ENCODE measurements around the gene C14orf93.
"Not testable (repeated sequence)": the region's sequence is repeated elsewhere in the genome, so short reads cannot be mapped to it uniquely, and the experiment has no call there.

C14orf93 gene

DNA sequence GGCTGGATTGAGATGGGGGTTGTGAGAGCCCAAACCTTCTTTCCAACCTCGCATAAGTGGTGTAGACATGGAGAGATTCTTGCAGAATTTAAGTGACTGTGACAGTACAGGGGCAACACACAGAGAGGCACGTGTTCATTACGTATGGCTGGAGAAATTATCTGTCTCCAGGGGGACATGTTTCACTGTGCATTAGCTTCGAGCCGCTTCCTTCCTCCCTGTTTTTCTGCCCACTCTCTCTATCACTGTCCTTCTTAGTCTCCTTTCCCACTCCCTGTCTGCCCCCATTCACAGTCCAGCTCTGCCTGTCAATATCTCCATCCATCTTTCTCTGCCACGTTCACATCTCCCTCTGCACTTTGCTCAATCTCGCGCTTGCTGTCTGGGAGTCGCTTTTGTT lies 11.5 kb upstream of the C14orf93 start:
- DNase-seq (ENCODE audit: low read depth, low spot score): no peak

DNA sequence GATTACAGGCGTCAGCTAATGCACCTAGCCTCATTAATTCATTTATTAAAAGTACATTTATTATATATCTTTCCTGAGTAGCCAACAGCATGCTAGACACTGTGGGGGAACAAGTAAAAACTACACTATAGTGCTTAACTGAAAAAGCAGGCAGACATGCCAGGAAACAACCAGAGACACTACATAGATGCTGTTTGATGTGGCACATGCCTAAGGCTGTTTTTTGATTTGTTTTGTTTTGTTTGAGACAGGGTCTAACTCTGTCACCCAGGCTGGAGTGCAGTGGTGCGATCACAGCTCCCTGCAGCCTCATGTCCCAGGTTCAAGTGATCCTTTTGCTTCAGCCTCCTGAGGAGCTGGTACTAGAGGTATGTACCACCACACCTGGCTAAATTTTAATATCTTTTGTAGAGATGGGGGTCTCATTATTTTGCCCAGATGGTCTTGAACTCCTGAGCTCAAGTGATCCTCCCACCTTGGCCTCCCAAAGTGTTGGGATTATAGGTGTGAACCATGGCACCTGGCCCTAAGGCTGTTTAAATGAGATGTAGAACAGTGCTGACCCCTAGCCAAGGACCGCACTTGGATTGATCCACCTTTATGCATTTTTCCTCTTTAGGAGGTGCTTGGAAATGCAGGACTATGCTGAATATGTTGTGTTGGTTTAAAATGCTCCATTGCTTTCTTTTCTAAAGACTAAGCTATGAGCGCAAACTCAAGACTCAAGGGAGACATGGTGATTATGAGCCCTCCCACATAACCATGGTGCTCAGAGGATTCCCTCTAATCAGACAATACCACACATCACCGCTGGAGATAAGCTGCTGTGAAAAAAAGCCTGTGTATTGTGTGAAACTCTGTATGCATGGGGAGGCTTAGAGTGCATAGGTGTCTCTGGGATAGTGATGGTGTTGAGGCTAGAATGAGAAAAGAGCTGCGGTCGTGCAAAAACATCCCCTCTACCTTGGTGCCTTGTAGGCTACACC lies 10.5 kb upstream of the C14orf93 start:
- DNase-seq (ENCODE audit: low read depth, low spot score): no peak

DNA sequence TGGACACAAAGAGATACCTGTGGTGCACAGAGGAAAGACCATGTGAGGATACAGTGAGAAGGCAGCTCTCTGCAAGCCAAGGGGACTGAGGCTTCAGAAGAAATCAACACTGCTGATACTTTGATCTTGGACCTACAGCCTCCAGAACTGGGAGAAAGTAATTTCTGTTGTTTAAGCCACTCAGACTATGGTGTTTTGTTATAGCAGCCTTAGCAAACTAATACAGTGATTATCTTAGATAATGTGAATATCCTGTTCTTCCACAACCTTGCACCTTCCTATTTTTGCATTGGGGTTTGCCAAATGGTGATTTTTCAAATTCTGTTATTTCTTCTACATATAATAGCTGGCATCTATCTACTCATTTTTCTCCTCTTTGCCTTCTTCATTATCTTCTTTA lies 8.2 kb upstream of the C14orf93 start:
- no peak for DNase-seq (ENCODE audit: low read depth, low spot score)

GRCh38 chr14:23017091-23017490 lies 7.1 kb upstream of the C14orf93 start:
- no peak for DNase-seq (ENCODE audit: low read depth, low spot score)

DNA sequence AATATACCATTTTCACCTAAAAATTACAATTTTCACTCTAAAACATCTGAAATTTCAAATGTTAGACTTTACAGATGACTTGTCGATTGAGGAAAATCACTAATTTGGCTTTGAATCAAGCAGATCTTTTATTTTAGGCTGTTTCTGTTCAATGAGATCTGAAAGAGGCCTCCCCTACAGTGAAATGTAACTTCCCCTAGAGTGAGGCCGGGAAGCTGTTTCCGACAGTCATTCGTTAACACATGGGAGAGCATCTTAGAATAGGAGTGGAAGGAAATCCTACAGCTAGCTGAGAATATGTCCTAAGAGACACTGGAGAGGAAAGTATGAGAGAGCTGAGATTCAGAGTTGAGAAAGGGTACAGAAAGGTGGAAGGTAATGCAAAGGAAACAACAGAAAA lies 5.7 kb upstream of the C14orf93 start:
- no peak for DNase-seq (ENCODE audit: low read depth, low spot score)

DNA sequence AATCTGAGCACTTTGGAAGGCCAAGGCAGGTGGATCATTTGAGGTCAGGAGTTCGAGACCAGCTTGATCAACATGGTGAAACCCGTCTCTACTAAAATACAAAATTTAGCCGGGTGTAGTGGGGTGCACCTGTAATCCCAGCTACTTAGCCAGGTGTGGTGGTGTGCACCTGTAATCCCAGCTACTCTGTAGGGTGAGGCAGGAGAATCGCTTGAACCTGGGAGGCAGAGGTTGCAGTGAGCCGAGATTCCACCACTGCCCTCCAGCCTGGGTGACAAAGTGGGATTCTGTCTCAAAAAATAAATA lies 3.8 kb upstream of the C14orf93 start:
- not testable (repeated sequence) for DNase-seq (ENCODE audit: low read depth, low spot score)

DNA sequence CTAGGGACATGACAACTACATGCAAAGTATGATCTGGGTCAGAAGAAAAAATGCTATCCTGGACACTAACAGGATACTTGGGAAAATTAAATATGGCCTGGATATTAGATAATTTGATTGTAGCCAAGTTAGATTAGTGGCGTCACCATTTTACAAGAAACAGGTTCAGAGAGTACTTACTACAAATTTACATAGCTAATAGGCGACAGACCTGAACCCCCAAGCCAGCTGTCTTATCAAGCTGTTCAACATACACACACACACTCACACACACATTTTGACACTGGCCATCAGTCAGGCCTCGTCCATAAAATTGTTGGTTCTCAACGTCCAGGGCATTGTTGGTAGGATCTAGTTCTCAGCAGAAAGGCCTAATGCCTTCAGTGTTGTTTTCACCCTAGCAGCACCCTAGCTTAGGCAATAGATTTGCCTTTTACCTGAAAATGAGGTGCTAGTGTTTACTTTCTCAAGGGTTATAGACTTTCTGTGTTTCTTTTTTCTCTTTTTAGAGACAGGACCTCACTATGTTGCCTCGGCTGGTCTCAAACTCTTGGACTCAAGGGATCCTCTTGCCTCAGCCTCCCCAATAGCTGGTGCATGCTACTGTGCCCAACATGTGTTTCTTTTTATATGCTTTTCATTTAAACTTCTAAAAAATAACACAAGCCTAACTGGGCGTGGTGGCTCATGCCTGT lies 3.3 kb upstream of the C14orf93 start:
- no peak for DNase-seq (ENCODE audit: low read depth, low spot score)

DNA sequence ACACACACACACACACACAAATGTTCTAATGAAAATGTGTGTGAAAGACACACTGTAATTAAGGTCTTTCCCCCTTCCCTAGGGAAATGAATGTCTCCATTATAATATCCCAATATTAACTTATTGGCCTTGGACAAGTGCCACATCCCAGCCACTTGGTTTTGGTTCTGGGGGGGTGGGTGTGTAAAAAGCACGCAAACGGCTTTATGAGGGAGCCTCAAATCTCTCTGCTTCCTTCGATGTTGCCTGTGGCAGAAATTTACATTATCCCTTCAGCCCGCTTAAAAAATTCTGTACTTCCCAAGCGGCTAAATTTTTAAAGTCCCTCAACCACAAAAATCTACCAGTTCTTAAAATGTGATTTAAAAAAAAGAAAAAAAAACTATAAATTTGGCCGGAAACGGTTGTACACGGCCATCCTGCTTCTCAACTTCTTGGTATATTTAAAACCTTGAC lies 432 bp downstream of the C14orf93 start:
- no peak for DNase-seq (ENCODE audit: low read depth, low spot score)

- no peak for DNase-seq (ENCODE audit: low read depth, low spot score)
Measured at GRCh38 chr14:23008831-23009230, 1.1 kb downstream of the C14orf93 start.

GRCh38 chr14:23006544-23007419 lies 3.2 kb downstream of the C14orf93 start:
- peak; percentile 93 for DNase-seq (ENCODE audit: low read depth, low spot score)

DNA sequence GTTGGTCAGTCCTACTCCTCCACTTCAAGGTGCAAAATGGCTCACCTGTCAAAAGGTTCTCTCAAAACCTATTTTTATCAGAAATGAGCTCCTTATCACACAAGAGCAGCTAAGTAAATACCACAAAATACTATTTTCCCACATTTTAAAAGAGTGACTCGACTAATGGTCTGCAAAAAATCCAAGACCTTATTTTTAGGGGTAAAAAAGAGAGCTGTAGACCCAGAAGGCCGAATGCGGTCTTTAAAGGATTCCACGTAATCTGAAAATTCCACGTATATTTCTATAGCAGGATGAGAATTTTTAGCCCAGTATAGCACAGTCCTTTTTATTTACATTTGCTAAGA lies 3.8 kb downstream of the C14orf93 start:
- no peak for DNase-seq (ENCODE audit: low read depth, low spot score)

DNA sequence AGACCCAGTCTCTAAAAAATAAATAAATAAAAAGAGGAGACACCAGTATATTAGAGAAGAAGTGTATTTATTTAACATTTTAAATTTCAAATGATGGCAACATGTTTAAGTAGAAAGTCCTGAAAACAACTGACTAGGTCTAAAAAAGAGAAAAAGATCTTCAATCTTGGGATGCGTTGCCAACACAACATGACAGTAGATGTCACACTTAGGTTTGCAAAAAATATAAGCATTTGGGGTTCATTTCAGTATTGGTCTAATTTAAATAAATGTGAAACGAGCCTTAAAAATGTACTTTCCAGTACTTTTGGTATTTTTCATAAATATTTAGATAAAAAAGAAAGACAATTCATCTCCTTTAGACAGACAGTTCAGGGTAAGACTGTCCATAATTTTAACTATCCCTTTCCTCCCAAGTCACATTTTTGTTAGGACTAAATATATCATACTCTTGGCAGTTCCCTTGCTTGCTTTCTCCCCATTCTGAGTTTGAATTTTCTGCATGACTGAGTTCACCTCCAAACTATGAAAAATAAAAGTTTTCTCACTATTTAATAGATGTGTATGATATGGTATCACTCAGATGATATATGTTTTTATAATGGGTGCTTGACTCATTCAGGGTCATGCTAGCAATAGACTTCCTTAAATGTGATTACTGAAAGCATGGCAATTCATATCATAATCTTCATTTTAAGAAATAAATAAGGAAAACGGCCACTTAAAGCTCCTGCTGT lies 4.3 kb downstream of the C14orf93 start:
- no peak for DNase-seq (ENCODE audit: low read depth, low spot score)

- DNase-seq (ENCODE audit: low read depth, low spot score): not testable (repeated sequence)
Measured at GRCh38 chr14:23004274-23004673, 5.7 kb downstream of the C14orf93 start.

DNA sequence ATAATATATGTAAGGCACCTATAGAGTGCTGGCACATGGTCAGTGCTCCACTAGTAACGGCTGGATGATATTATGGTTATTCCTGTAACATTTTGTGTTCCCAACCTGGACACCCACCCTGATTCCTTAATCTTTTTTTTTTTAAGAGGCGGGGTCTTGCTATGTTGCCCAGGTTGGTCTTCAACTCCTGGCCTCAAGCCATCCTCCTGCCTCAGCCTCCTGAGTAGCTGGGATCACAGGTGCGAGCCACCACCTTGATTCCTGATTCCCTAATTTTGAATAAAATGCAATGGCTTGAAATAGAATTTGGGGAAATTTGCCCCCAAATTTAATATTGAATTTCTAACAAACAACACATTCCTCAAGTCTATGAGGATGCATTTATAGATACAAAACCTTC lies 7.4 kb downstream of the C14orf93 start:
- no peak for DNase-seq (ENCODE audit: low read depth, low spot score)

DNA sequence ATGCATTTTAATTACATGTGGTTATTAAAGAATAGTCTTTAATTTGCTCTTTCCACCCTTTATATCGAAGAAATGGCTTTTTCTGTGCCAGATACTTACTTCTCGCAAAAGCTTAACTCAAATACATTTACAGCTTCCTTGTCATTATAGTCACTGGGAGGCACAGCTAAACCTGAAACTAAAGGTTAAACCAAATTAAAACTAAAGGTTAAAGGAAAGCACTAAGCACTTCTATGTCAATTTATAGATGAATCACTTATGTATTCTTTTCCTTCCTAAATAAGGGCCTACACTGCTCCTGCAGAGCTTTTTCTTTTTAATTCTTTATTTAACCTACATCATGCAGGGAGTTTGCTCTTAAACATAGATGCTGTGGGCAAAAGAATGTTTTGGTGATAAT lies 9.1 kb downstream of the C14orf93 start:
- no peak for DNase-seq (ENCODE audit: low read depth, low spot score)

DNA sequence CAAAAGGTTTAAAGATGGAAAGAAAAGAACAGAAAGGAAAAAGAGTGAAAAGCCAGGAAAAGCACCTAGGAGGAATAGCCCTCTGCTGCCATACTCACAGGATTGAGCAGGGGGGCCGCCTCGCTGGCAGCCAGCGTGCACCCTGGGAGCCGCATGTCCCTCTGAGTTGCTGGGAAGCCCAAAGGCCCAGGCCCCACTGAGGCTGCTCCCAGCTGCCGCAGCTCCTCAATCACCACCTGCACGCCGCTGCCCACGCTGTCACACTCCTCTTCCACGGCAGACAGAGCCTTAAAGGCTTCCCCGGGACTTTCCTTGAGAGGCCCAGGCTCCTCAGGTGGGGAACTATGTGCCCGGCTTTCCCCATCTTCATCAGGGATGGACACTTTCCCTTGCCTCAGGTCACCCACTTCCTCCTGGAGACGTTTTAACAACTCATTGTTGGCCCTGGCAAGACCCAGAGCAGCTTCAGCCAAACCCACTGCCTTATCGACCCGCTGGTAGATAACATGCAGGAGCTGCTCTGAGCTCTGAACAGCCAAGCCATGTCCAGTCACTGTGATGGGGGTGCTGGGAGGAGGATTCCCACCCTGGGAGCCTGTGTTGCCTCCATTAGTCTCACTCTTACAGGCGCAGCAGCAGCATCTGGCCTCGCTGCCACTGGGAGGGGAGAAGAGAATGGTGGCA lies 11.5 kb downstream of the C14orf93 start:
- no peak for DNase-seq (ENCODE audit: low read depth, low spot score)

DNA sequence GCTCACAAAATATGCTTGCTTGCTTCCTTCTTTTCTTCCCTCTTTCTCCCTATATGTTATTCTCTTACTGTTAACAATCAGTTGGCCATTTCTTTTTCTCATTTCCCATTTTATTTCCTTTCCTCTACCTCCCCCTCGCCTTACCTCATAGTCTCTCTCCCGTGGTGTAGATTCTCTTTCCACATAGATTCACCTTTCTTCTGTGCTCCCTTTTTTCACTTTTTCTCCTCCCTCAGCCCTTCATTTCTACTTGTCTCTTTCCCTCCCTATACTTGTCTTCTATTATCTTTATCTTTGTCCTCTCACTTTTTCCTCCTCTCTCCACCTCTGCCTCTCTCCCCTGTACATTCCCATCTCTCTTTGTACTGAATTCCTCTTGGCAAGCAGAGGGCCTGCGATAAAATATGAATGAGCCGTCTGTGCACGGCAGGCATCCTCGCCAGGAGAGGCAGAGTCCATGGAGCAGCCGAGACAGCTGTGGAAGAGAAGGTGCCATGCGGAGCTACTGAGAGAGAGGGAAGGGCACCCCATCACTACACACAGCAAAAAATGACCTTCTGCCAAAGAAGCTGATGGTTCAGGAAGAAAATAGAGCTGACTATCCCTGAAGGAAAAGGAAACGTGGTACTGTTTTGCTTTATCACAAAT lies 12.1 kb downstream of the C14orf93 start:
- no peak for DNase-seq (ENCODE audit: low read depth, low spot score)

DNA sequence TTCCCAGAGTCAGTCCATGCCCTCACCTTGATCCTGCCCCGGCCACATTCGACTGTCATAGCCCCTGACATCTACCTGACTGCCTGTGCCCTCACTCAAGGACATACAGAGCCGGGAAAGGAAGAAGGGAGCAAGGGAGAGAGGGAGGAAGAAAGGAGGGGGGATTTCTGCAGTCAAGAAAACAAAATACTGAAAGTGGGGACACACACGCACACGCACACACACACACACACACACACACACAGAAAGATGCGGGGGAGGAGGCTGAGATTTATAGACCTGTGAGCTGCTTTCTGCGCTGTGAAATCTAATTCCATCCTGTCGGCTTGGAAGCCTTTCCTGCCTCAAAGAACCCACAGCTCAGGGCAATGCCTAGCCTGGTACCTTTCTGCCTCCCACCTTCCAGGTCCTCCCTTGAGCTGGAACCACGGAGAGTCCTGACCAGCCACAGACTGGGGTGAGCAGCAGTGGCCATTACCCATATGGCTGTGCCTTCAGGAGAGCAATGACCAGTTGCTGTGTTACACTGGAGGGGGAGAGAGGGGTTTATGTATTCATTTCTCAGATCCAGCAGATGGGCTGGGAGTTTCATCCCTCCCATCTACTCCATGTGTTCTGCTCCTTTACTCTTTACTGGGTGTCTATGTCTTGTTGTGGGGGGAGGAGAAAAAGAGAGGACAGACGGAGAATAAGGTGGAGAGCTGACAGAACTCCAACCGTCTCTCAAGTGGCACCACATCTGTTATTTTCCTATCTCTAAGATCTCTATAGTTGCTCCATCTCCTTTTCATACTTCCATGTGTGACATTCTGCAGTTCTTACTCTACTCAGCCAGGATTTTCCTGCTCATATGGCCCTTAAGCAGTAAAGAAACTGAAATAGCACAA lies 12.9 kb downstream of the C14orf93 start:
- DNase-seq (ENCODE audit: low read depth, low spot score): no peak

GRCh38 chr14:22995889-22996625 lies 13.9 kb downstream of the C14orf93 start:
- DNase-seq (ENCODE audit: low read depth, low spot score): no peak
